ENCODE data around the gene NRN1L. TPM values are rescaled to one million over a fixed set of nuclear protein-coding genes. Genes with fewer than 3 reads are reported as not detected.

NRN1L gene
- total RNA-seq, 1 donor from 2014 or later, result 0.65 TPM

DNA sequence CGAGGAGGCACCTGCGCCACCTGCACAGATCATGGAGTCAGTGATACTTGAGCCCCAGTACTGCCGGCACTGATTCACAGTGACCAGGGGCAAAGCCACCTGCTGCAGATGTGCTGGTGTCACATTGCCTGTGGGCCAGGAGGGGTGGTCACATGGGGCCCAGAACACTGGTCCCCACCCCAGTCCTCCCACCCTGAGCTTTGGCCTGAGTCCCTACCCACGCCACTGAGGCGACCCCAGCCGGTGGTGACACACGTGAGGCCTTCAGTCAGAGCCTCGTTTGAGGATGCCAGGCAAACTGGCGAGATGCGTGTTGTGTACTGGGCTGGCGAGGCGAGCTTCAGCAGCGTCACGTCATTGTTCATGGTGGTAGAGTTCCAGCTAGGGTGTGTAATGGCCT lies 45.5 kb downstream of the NRN1L start:
- Mint-ChIP-seq H3K36me3 (ENCODE audit: low read depth) (peaks cover 22% of the 10 kb centered on the region), H3K4me3 (no peak overlapping the region), H3K27ac (no peak overlapping the region), H3K4me1 (ENCODE audit: low read depth) (peaks cover 11% of the 10 kb centered on the region), H3K9me3 (no peaks in the 10 kb centered on the region), H3K27me3 (ENCODE audit: insufficient read depth) (no peaks in the 10 kb centered on the region)
- intact Hi-C loops (cut with micrococcal nuclease), result no loop called here
- no peak for DNase-seq (ENCODE audit: low spot score)

DNA sequence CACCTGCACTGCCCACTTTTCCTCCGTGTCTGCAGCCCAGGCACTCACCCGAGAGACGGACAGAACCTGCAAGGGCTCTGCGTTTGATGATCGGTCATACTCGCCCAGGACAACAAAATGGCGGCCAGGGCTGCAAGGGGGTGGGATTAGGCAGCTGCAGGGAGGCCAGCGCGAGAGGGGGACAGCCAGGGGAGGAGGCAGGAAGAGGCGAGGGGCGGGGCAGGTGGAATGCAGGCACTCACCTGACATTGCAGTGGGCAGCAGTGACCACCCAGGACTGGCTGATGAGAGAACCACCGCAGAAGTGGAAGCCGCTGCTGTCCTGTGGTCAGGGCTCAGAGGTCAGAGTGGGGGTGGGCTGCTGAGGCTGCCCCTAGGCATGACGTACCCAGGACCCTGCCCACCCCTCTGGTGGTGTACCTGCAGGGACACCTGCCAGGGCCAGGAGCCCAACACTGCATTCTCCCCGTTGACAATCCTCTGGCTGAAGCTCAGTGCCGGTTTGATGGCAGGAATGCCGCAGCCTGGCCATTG lies 46.1 kb downstream of the NRN1L start:
- no peak overlapping the region for H3K4me3 Mint-ChIP-seq
- peaks cover 15% of the 10 kb centered on the region for H3K4me1 Mint-ChIP-seq (ENCODE audit: low read depth)
- H3K27ac Mint-ChIP-seq, result no peak overlapping the region
- H3K27me3 Mint-ChIP-seq (ENCODE audit: insufficient read depth), result no peaks in the 10 kb centered on the region
- no peak for DNase-seq (ENCODE audit: low spot score)
- peaks cover 27% of the 10 kb centered on the region for H3K36me3 Mint-ChIP-seq (ENCODE audit: low read depth)
- intact Hi-C loops (cut with micrococcal nuclease), result no loop called here
- no peaks in the 10 kb centered on the region for H3K9me3 Mint-ChIP-seq

GRCh38 chr16:67931712-67932461 lies 47.2 kb downstream of the NRN1L start, which contains the start of gene CTRL:
TSS of gene CTRL (minus strand) at chr16:67931862. CDS start at chr16:67931852, 10 bp downstream.
- H3K4me3 Mint-ChIP-seq, result no peak within 1 kb of the TSS
- no peaks in the 10 kb centered on the region for H3K9me3 Mint-ChIP-seq
- peaks cover 31% of the 10 kb centered on the region for H3K36me3 Mint-ChIP-seq (ENCODE audit: low read depth)
- intact Hi-C loops (cut with micrococcal nuclease), result no loop called here
- no peak for DNase-seq (ENCODE audit: low spot score)
- peak within 1 kb of the TSS; percentile 29 for H3K27ac Mint-ChIP-seq
- H3K27me3 Mint-ChIP-seq (ENCODE audit: insufficient read depth), result no peaks in the 10 kb centered on the region
- H3K4me1 Mint-ChIP-seq (ENCODE audit: low read depth), result peaks cover 18% of the 10 kb centered on the region

DNA sequence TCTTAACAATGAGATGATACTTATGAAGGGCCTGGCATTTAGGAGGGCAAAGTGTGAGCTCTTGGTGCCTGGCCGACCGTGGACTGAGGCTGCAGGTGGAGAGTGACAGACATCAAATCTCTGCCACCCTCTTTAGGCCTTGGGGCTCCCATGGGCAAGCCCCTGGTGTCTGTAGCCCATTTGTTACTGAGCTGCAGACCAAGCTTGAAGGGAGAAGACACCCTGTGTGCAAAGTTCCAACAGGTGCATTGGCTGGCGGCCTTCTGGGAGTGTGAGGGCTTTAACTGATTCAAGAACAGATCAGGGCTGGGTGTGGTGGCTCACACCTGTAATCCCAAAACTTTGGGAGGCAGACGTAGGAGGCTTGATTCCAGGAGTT lies 47.8 kb downstream of the NRN1L start:
- H3K9me3 Mint-ChIP-seq, result no peaks in the 10 kb centered on the region
- H3K4me1 Mint-ChIP-seq (ENCODE audit: low read depth), result peaks cover 23% of the 10 kb centered on the region
- intact Hi-C loops (cut with micrococcal nuclease), result no loop called here
- H3K27ac Mint-ChIP-seq, result no peak overlapping the region
- H3K4me3 Mint-ChIP-seq, result no peak overlapping the region
- peaks cover 35% of the 10 kb centered on the region for H3K36me3 Mint-ChIP-seq (ENCODE audit: low read depth)
- no peaks in the 10 kb centered on the region for H3K27me3 Mint-ChIP-seq (ENCODE audit: insufficient read depth)
- DNase-seq (ENCODE audit: low spot score), result no peak

GRCh38 chr16:67933805-67934204 lies 49.1 kb downstream of the NRN1L start:
- H3K36me3 Mint-ChIP-seq (ENCODE audit: low read depth), result peaks cover 34% of the 10 kb centered on the region
- peaks cover 25% of the 10 kb centered on the region for H3K4me1 Mint-ChIP-seq (ENCODE audit: low read depth)
- no peaks in the 10 kb centered on the region for H3K9me3 Mint-ChIP-seq
- no peak for DNase-seq (ENCODE audit: low spot score)
- H3K4me3 Mint-ChIP-seq, result peak overlapping the region; percentile 22
- H3K27me3 Mint-ChIP-seq (ENCODE audit: insufficient read depth), result no peaks in the 10 kb centered on the region
- intact Hi-C loops (cut with micrococcal nuclease), result loop anchor here (2.0 kb wide), 1 partner anchor 91 kb away; the partner anchor contains the start of gene THAP11
- peak overlapping the region; percentile 50 for H3K27ac Mint-ChIP-seq

DNA sequence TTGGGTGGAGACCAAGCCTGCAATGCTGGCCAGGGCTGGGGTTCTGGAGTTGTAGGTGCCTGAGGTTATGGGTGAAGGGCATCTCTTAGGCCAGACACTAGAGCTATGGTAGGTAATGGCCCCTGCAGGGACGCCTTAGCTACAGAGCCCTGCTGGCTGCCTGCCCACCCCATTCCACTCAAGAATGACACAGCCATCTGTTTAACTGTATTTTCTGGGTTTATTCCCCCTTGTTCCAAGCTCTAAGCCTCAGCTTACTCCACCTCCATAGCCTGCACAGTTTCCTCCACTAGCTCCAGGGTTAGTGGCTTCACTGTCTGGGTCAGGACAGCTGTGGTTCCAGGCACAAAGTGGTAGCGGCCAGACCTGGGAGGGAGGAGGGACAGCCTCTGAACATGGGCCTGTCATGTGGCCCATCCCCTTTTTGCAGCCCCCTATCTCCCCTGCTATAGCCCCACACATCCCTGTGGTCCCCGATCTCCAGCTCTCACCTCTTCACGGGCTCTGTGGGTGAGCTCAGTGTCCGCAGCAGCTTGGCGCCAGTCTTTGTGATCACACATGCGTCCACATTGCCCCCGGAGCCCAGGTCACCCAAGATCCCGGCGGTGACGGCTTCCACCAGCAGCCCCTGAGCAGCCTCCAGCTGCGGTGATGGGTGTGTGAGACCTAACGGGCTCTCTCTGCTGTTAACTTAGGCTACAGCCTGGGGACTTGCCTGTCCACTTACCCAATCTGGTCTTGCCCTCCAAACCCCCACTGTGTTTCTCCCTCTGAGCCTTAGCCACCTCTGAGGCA lies 49.8 kb downstream of the NRN1L start:
- DNase-seq (ENCODE audit: low spot score), result no peak
- Mint-ChIP-seq H3K4me1 (ENCODE audit: low read depth) (peaks cover 26% of the 10 kb centered on the region), H3K27me3 (ENCODE audit: insufficient read depth) (no peaks in the 10 kb centered on the region), H3K36me3 (ENCODE audit: low read depth) (peaks cover 34% of the 10 kb centered on the region), H3K4me3 (peak overlapping the region; percentile 98), H3K27ac (peak overlapping the region; percentile 96), H3K9me3 (no peaks in the 10 kb centered on the region)
- intact Hi-C loops (cut with micrococcal nuclease), result loop anchor here (1.0 to 5.0 kb wide), 13 partner anchors 34 to 453 kb away; partner anchors contain the start of genes ATP6V0D1, CTCF, DDX28 and DUS2

GRCh38 chr16:67935101-67935401 lies 50.4 kb downstream of the NRN1L start:
- Mint-ChIP-seq H3K27me3 (ENCODE audit: insufficient read depth) (no peaks in the 10 kb centered on the region), H3K4me1 (ENCODE audit: low read depth) (peaks cover 32% of the 10 kb centered on the region), H3K36me3 (ENCODE audit: low read depth) (peaks cover 36% of the 10 kb centered on the region), H3K4me3 (peak overlapping the region; percentile 98), H3K9me3 (no peaks in the 10 kb centered on the region), H3K27ac (peak overlapping the region; percentile 96)
- no peak for DNase-seq (ENCODE audit: low spot score)
- intact Hi-C loops (cut with micrococcal nuclease), result loop anchor here (1.0 to 5.0 kb wide), 13 partner anchors 33 to 454 kb away; partner anchors contain the start of genes ATP6V0D1, CTCF, DDX28 and DUS2

DNA sequence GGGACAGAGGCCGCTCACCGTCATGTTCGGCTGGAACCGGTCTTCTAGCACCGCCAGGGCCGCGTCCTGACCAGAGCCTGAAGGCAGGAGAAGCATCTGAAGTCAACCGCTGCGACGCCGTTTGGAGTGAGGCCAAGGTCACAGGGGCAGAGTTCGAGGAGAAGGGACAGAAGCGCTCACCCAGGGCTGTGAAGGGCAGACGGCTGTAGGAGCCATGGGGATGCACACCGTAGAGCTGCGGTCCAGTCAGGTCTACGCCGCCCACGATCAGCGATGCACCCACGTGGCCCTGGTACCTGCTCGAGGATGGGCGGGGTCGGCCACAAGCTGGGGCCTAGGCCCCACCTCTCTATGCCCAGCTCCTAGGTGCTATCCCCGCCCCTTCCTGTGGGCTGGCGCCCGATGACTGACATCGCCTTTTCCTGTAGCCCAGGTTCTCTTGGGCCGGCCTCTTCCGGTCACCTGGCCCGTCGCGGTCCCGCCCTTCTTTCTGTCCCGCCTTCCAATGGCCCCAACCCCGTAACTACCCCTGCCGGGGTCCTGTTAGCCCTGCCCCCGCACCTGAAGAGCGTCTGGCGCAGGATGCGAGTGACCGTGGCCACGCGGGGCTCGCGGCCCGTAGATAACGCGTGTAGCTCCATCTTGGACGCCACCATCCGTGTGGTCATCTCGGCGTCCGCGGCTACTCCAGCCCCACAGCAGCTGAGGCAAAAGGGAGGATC lies 50.9 kb downstream of the NRN1L start:
- H3K4me1 Mint-ChIP-seq (ENCODE audit: low read depth), result peaks cover 37% of the 10 kb centered on the region
- H3K4me3 Mint-ChIP-seq, result peak overlapping the region; percentile 98
- no peaks in the 10 kb centered on the region for H3K9me3 Mint-ChIP-seq
- DNase-seq (ENCODE audit: low spot score), result peak; percentile 92
- intact Hi-C loops (cut with micrococcal nuclease), result loop anchor here (1.0 to 5.0 kb wide), 15 partner anchors 33 to 454 kb away; partner anchors contain the start of genes ACD, ATP6V0D1, CTCF and DDX28
- H3K36me3 Mint-ChIP-seq (ENCODE audit: low read depth), result peaks cover 37% of the 10 kb centered on the region
- H3K27me3 Mint-ChIP-seq (ENCODE audit: insufficient read depth), result no peaks in the 10 kb centered on the region
- H3K27ac Mint-ChIP-seq, result peak overlapping the region; percentile 96

Other genes with a start within 250 kb of the NRN1L start
- 228 and 238 TPM in 2 replicates for gene CARMIL2, start 239.7 kb upstream of the NRN1L start, total RNA-seq
- gene ACD, start 224.6 kb upstream of the NRN1L start, total RNA-seq, result 56.7 and 59.1 TPM in 2 replicates
- gene PARD6A, start 223.9 kb upstream of the NRN1L start, total RNA-seq, result 13.4 and 16.1 TPM in 2 replicates
- gene ENKD1, start 218.1 kb upstream of the NRN1L start, total RNA-seq, result 11.0 and 11.8 TPM in 2 replicates
- gene C16orf86, start 218.1 kb upstream of the NRN1L start, total RNA-seq, result 0.86 and 1.4 TPM in 2 replicates
- 19.6 and 20.3 TPM in 2 replicates for gene GFOD2, start 165.6 kb upstream of the NRN1L start, total RNA-seq
- gene RANBP10, start 78.3 kb upstream of the NRN1L start, total RNA-seq, result 23.0 and 25.7 TPM in 2 replicates
- 0.52 and 0.83 TPM in 2 replicates for gene TSNAXIP1, start 78.0 kb upstream of the NRN1L start, total RNA-seq
- 43.0 and 49.5 TPM in 2 replicates for gene THAP11, start 42.6 kb upstream of the NRN1L start, total RNA-seq
- gene NUTF2, start 38.0 kb upstream of the NRN1L start, total RNA-seq, result 183 and 186 TPM in 2 replicates
- gene CENPT, start 37.2 kb upstream of the NRN1L start, total RNA-seq, result 41.6 and 45.0 TPM in 2 replicates
- 115 and 128 TPM in 2 replicates for gene EDC4, start 11.8 kb upstream of the NRN1L start, total RNA-seq
- gene PSKH1, start 8.4 kb downstream of the NRN1L start, total RNA-seq, result 17.8 TPM in 2 replicates
- gene CTRL, start 47.0 kb downstream of the NRN1L start, total RNA-seq, result 5.5 and 6.9 TPM in 2 replicates
- 213 and 218 TPM in 2 replicates for gene PSMB10, start 52.0 kb downstream of the NRN1L start, total RNA-seq
- 12.7 and 20.3 TPM in 2 replicates for gene LCAT, start 59.2 kb downstream of the NRN1L start, total RNA-seq
- 40.0 and 43.1 TPM in 2 replicates for gene SLC12A4, start 83.8 kb downstream of the NRN1L start, total RNA-seq
- gene DPEP3, start 95.6 kb downstream of the NRN1L start, total RNA-seq, result not detected in 2 replicates
- gene DPEP2, start 114.6 kb downstream of the NRN1L start, total RNA-seq, result 2.4 and 2.6 TPM in 2 replicates
- gene DPEP2NB, start 131.0 kb downstream of the NRN1L start, total RNA-seq, result not detected in 2 replicates
- 28.2 and 28.4 TPM in 2 replicates for gene DDX28, start 138.3 kb downstream of the NRN1L start, total RNA-seq
- 34.7 and 37.2 TPM in 2 replicates for gene DUS2, start 138.4 kb downstream of the NRN1L start, total RNA-seq
- gene NFATC3, start 200.5 kb downstream of the NRN1L start, total RNA-seq, result 152 and 157 TPM in 2 replicates

Measured in activated T-helper 1 cell treated with anti-CD3 and anti-CD28 coated beads, Interleukin-12 subunit alpha, Interleukin-12 subunit beta, Interleukin-2, Interleukin-4 antibody, amounts not matched to agents 30 ng/mL and 10 ng/mL and 1 ng/mL, durations not matched to agents 14 hours and 24 hours and 36 hours (primary cell).